Activated naive CD4-positive, alpha-beta T cell (primary cell): ENCODE results near the gene BCL6B.
"Not testable (repeated sequence)": the region's sequence is repeated elsewhere in the genome, so short reads cannot be mapped to it uniquely, and the experiment has no call there.

Experiments
- DNase-seq, 4 experiments: peaks; one replicate each; lab custom pipeline; 2025; lab: John Stamatoyannopoulos, UW

Gene BCL6B

GRCh38 chr17:7022781-7023571, at the start of gene BCL6B:
BCL6B (plus strand) TSS chr17:7023050; CDS start chr17:7023672, 622 bp downstream.
- no peak for DNase-seq

- DNase-seq: not testable (repeated sequence)
These were observed 43.4 kb upstream of the BCL6B start for GRCh38 chr17:6979440-6979839.

- DNase-seq: no peak
These were observed 41.4 kb upstream of the BCL6B start for GRCh38 chr17:6981426-6981825.

- no peak for DNase-seq
These were observed 37.6 kb upstream of the BCL6B start for GRCh38 chr17:6985266-6985665.

GRCh38 chr17:6986676-6987075, 36.2 kb upstream of the BCL6B start:
- no peak for DNase-seq

GRCh38 chr17:6989779-6990178, 33.1 kb upstream of the BCL6B start:
- no peak for DNase-seq

GRCh38 chr17:6993613-6994056, 29.2 kb upstream of the BCL6B start:
- not testable (repeated sequence) for DNase-seq

GRCh38 chr17:6994118-6994598, 28.7 kb upstream of the BCL6B start:
- no peak for DNase-seq

- DNase-seq: no peak
These were observed 28.1 kb upstream of the BCL6B start for GRCh38 chr17:6994666-6995256.

- DNase-seq: no peak
These were observed 27.2 kb upstream of the BCL6B start, which contains the start of gene ALOX12 for GRCh38 chr17:6995500-6996255. ALOX12 (plus strand) TSS chr17:6996049; CDS start chr17:6996118, 69 bp downstream.

- DNase-seq: no peak
These were observed 26.4 kb upstream of the BCL6B start for GRCh38 chr17:6996256-6997011.

GRCh38 chr17:6997171-6997570, 25.7 kb upstream of the BCL6B start:
- DNase-seq: no peak

GRCh38 chr17:6998855-6999508, 23.9 kb upstream of the BCL6B start:
- DNase-seq: no peak

GRCh38 chr17:7001318-7001961, 21.4 kb upstream of the BCL6B start:
- DNase-seq: peak in 1 of 4 experiments; percentile 15

GRCh38 chr17:7002288-7003047, 20.4 kb upstream of the BCL6B start:
- DNase-seq: no peak

GRCh38 chr17:7003745-7004144, 19.1 kb upstream of the BCL6B start:
- DNase-seq: no peak

- no peak for DNase-seq
These were observed 18.2 kb upstream of the BCL6B start for GRCh38 chr17:7004398-7005253.

- no peak for DNase-seq
These were observed 17.1 kb upstream of the BCL6B start for GRCh38 chr17:7005716-7006115.

GRCh38 chr17:7007143-7007542, 15.7 kb upstream of the BCL6B start:
- DNase-seq: no peak
